HepG2 (cell line): ENCODE data around the gene TFAP2E. TPM values are rescaled to one million over a fixed set of nuclear protein-coding genes. Genes with fewer than 3 reads are reported as not detected.
A peak's percentile ranks its signal among the peaks of the same experiment; 100 is the strongest.

ENCODE experiments used
- ATAC-seq: fragments of 200-7000 bp; cut with Tn5 transposase; 3 replicates; pipeline ENCODE4 v1.9.1; 2020; ENCODE audit warnings: mild to moderate bottlenecking, moderate library complexity
- BruUV-seq: library from RNA; stranded (reverse); fragments of 400-500 nt; replicated peaks from 2 replicates; lab custom pipeline; 2021; lab: Mats Ljungman, UMichigan
- CTCF ChIA-PET: fragments of 300-600 bp; formaldehyde crosslinking; extraction: SDS; loops from one replicate; lab custom pipeline; 2021; ENCODE audit warnings: low total read pairs, inconsistent platforms, low intra/inter-chr PET ratio; lab: Yijun Ruan, JAX
- POLR2A ChIA-PET: fragments of 350-600 bp; sonication (Branson Sonifier 250); formaldehyde crosslinking; loops from one replicate; lab custom pipeline; 2020; ENCODE audit warnings: antibody characterized with exemption, inconsistent platforms; lab: Yijun Ruan, JAX
- DNase-seq: peaks from one replicate; pipeline ENCODE4 v3.0.0-alpha.2; 2015; ENCODE audit warnings: low spot score
- FAIRE-seq: peaks from 3 replicates; lab custom pipeline; 2011; peaks lifted over from hg19 to GRCh38; lab: Jason Lieb, UNC
- H2AFZ ChIP-seq: one replicate; pipeline ENCODE4 v1.6.1; 2011; ENCODE audit warnings: low read length, inconsistent platforms
- H3K27ac ChIP-seq: fragments of 300-600 bp; 3 replicates; pipeline ENCODE4 v1.8.0; 2011; ENCODE audit warnings: mixed run types, mild to moderate bottlenecking, mixed read lengths, low read length, inconsistent platforms; ENCODE audit not compliant: insufficient read depth; ENCODE audit errors: extremely low read length
- H3K27me3 ChIP-seq, 2 experiments: fragments of 200-600 bp in 1 of 2; 2 replicates in 1 of 2; 3 replicates in 1 of 2; pipeline versions ENCODE4 v1.6.0 to v1.8.0; 2011; ENCODE audit warnings: low read length in 2 of 2, mild to moderate bottlenecking in 2 of 2, moderate library complexity in 2 of 2, inconsistent platforms in 1 of 2; ENCODE audit not compliant: insufficient read depth in 2 of 2, control insufficient read depth in 1 of 2
- H3K36me3 ChIP-seq, 2 experiments: fragments of 200-600 bp in 1 of 2; replicated peaks in 1 of 2; 2 replicates in 1 of 2; 3 replicates in 1 of 2; pipeline versions ENCODE4 v1.5.1 to v1.8.0; 2011; ENCODE audit warnings: low read length in 2 of 2, inconsistent platforms in 1 of 2; ENCODE audit not compliant: insufficient read depth in 2 of 2, control insufficient read depth in 1 of 2
- H3K4me1 ChIP-seq: 2 replicates; pipeline ENCODE4 v1.5.1; 2012; ENCODE audit warnings: low read length, inconsistent platforms; ENCODE audit not compliant: insufficient read depth
- H3K4me2 ChIP-seq: 2 replicates; pipeline ENCODE4 v1.6.0; 2011; ENCODE audit warnings: low read depth, low read length, inconsistent platforms
- H3K4me3 ChIP-seq, 3 experiments: fragments of 200-600 bp in 1 of 3; sonication (generic), shearing (Covaris generic) in 1 of 3; replicated peaks in 1 of 3; 2 replicates each; pipeline ENCODE4 v1.5.1; 2011 to 2016; ENCODE audit warnings: low read length in 3 of 3, inconsistent platforms in 2 of 3, low read depth in 2 of 3, mild to moderate bottlenecking in 2 of 3, control low read depth in 1 of 3, mixed read lengths in 1 of 3; ENCODE audit not compliant: insufficient read depth in 1 of 3
- H3K79me2 ChIP-seq: one replicate; pipeline ENCODE4 v1.6.1; 2011; ENCODE audit warnings: low read length, inconsistent platforms; ENCODE audit not compliant: insufficient read depth
- H3K9ac ChIP-seq: 2 replicates; pipeline ENCODE4 v1.6.0; 2011; ENCODE audit warnings: mild to moderate bottlenecking, low read depth, low read length, inconsistent platforms; ENCODE audit not compliant: insufficient read depth
- H3K9me3 ChIP-seq: 2 replicates; pipeline ENCODE4 v1.5.1; 2012; ENCODE audit warnings: mild to moderate bottlenecking, low read length
- H4K20me1 ChIP-seq: 2 replicates; pipeline ENCODE4 v1.6.0; 2011; ENCODE audit warnings: inconsistent platforms, mild to moderate bottlenecking, low read length, moderate library complexity; ENCODE audit not compliant: insufficient read depth
- ARHGAP35 ChIP-seq: sonication (generic); formaldehyde crosslinking; IDR thresholded peaks from 2 replicates; pipeline ENCODE4 v1.9.0; 2022; ENCODE audit warnings: mild to moderate bottlenecking, inconsistent platforms, moderate library complexity, missing genetic modification reagents, borderline replicate concordance
- ATF1 ChIP-seq: IDR thresholded peaks from 2 replicates; pipeline ENCODE4 v1.6.1; 2016; ENCODE audit warnings: mild to moderate bottlenecking, control low read depth
- CEBPB ChIP-seq: IDR thresholded peaks from 2 replicates; pipeline ENCODE4 v1.6.1; 2011; ENCODE audit warnings: low read depth, low read length, improper control_type of control experiment, borderline replicate concordance
- CHD2 ChIP-seq: IDR thresholded peaks from 2 replicates; pipeline ENCODE4 v1.6.1; 2011; ENCODE audit warnings: low read depth, low read length, improper control_type of control experiment
- HIVEP1 ChIP-seq: sonication (generic); formaldehyde crosslinking; IDR thresholded peaks from 2 replicates; pipeline ENCODE4 v1.4.0; 2020; ENCODE audit warnings: mild to moderate bottlenecking, missing genetic modification reagents
- KLF15 ChIP-seq: sonication (generic); formaldehyde crosslinking; IDR thresholded peaks from 2 replicates; pipeline ENCODE4 v1.8.1; 2023; ENCODE audit warnings: borderline replicate concordance, mild to moderate bottlenecking, inconsistent platforms, missing genetic modification reagents, mixed read lengths
- MAFF ChIP-seq: IDR thresholded peaks from 2 replicates; pipeline ENCODE4 v1.6.1; 2011; ENCODE audit warnings: low read depth, low read length, improper control_type of control experiment
- MAFK ChIP-seq, 2 experiments: IDR thresholded peaks in 1 of 2; conservative IDR thresholded peaks in 1 of 2; 2 replicates each; pipeline ENCODE4 v1.6.1; 2011; ENCODE audit warnings: improper control_type of control experiment in 2 of 2, low read length in 2 of 2
- NKX3-1 ChIP-seq: sonication (generic); formaldehyde crosslinking; IDR thresholded peaks from 2 replicates; pipeline ENCODE4 v1.5.0; 2020; ENCODE audit warnings: missing genetic modification reagents
- REXO4 ChIP-seq: sonication (generic); formaldehyde crosslinking; IDR thresholded peaks from 2 replicates; pipeline ENCODE4 v1.8.0; 2022; ENCODE audit warnings: missing genetic modification reagents, mild to moderate bottlenecking, borderline replicate concordance
- SNAPC2 ChIP-seq: sonication (generic); formaldehyde crosslinking; IDR thresholded peaks from 2 replicates; pipeline ENCODE4 v1.8.1; 2022; ENCODE audit warnings: mild to moderate bottlenecking, missing genetic modification reagents
- ZMYM2 ChIP-seq: sonication (generic); formaldehyde crosslinking; IDR thresholded peaks from 2 replicates; pipeline ENCODE4 v1.8.0; 2022; ENCODE audit warnings: mild to moderate bottlenecking, missing genetic modification reagents
- WGBS: methylation state at CpG from one replicate; pipeline ENCODE4 v1.1.6; 2017; ENCODE audit warnings: low lambda C conversion rate; 5-methylcytosine and 5-hydroxymethylcytosine counted together
- in situ Hi-C: cut with HindIII; loops from 2 replicates; pipeline ENCODE4 v1.10.0; 2017; ENCODE audit warnings: low pct_unique_long_range_greater_than_20kb; ENCODE audit not compliant: extremely low pct_ligation_motif_present
- intact Hi-C: fragments of 100-400 bp; cut with micrococcal nuclease; formaldehyde crosslinking; loops from one replicate; pipeline ENCODE4 v1.10.0; 2022; ENCODE audit not compliant: unreplicated experiment
- polyA plus RNA-seq, 8 experiments: library from polyadenylated mRNA; depleted of rRNA in 3 of 8; stranded (reverse) in 7 of 8; unstranded in 1 of 8; fragments of >200 nt; fragmentation: Illumina TruSeq in 4 of 8; extraction: Trizol in 4 of 8; gene quantifications; 2 replicates each; pipeline versions ENCODE4 v1.2.1 to v1.2.3, GENCODE V29; 2011 to 2016; ENCODE audit warnings: low read depth in 4 of 8, missing spikeins in 1 of 8, mixed read lengths in 1 of 8; ENCODE audit not compliant: insufficient read depth in 1 of 8
- total RNA-seq, 5 experiments: library from RNA; depleted of rRNA; stranded (reverse); fragments of >200 nt; fragmentation: Illumina TruSeq; extraction: Trizol; gene quantifications; 2 replicates each; pipeline ENCODE4 v1.2.3, GENCODE V29; 2016; ENCODE audit warnings: low read depth in 1 of 5

TFAP2E gene
- total and polyA plus RNA-seq, 2 of the 13 experiments (the other 11 are each of a cell fraction or from before 2014, with no cell fraction given): 0.31 to 0.41 TPM

GRCh38 chr1:35615440-35615839 lies 42.3 kb downstream of the TFAP2E start:
- Histone ChIP-seq H3K27me3 (no peaks in the 10 kb centered on the region), H3K9me3 (no peaks in the 10 kb centered on the region), H3K36me3 (peaks cover 7 to 72% of the 10 kb centered on the region in 2 experiments), H2AFZ (no peak overlapping the region), H3K9ac (no peak overlapping the region), H3K27ac (no peak overlapping the region), H4K20me1 (no peaks in the 10 kb centered on the region), H3K4me3 (no peak overlapping the region), H3K4me1 (no peaks in the 10 kb centered on the region), H3K4me2 (no peak overlapping the region), H3K79me2 (peaks cover 31% of the 10 kb centered on the region)
- no peak for ATAC-seq
- BruUV-seq: no TSS peak
- 97% methylated on average over 8 of the region's 8 CpGs for WGBS
- in situ Hi-C loops (no loop called here), intact Hi-C loops (no loop called here)
- DNase-seq: no peak
- FAIRE-seq: no peak
- no peak for TF ChIP-seq REXO4 (CRISPR knock-in tag)
- TF ChIP-seq ATF1: no peak
- TF ChIP-seq NKX3-1 (CRISPR knock-in tag): no peak
- TF ChIP-seq ARHGAP35 (CRISPR knock-in tag): no peak
- TF ChIP-seq CHD2: no peak
- no peak for TF ChIP-seq HIVEP1
- no peak for TF ChIP-seq SNAPC2 (CRISPR knock-in tag)
- TF ChIP-seq KLF15 (CRISPR knock-in tag): no peak
- POLR2A ChIA-PET: no interaction called here
- CTCF ChIA-PET: no interaction called here

- no peak overlapping the region for H3K27ac ChIP-seq
- ATAC-seq (no peak), DNase-seq (no peak), FAIRE-seq (no peak)
- CTCF ChIA-PET: no interaction called here
- H3K4me1 ChIP-seq: no peaks in the 10 kb centered on the region
- no peak overlapping the region for H2AFZ ChIP-seq
- in situ Hi-C loops (no loop called here), intact Hi-C loops (no loop called here)
- no peak overlapping the region for H3K4me3 ChIP-seq
- H3K9me3 ChIP-seq: no peaks in the 10 kb centered on the region
- H3K27me3 ChIP-seq: no peaks in the 10 kb centered on the region
- WGBS: 96% methylated on average over 6 of the region's 6 CpGs
- POLR2A ChIA-PET: no interaction called here
- peaks cover 18 to 65% of the 10 kb centered on the region in 2 experiments for H3K36me3 ChIP-seq
- peaks cover 26% of the 10 kb centered on the region for H3K79me2 ChIP-seq
- H3K4me2 ChIP-seq: no peak overlapping the region
- no peak for TF ChIP-seq ZMYM2 (CRISPR knock-in tag)
- TF ChIP-seq MAFF: peak; percentile 79
- peak; percentile 68 to 85 for TF ChIP-seq MAFK (conservative IDR thresholded peaks at IDR 0.05 in 1 of 2, IDR thresholded peaks at IDR 0.05 in 1 of 2; ENCODE audit: low read length in 2 of 2)
- TF ChIP-seq CEBPB: peak; percentile 45
- H3K9ac ChIP-seq: no peak overlapping the region
- BruUV-seq: no TSS peak
- H4K20me1 ChIP-seq: no peaks in the 10 kb centered on the region
Observed at GRCh38 chr1:35619237-35620121, 46.4 kb downstream of the TFAP2E start.
